IMR-90 (cell line): ENCODE measurements around the gene MYCBPAP. TPM values are rescaled to one million over a fixed set of nuclear protein-coding genes. Genes with fewer than 3 reads are reported as not detected.

Experiments
- ATAC-seq: fragments of 200-7000 bp; cut with Tn5 transposase; 2 replicates; pipeline ENCODE4 v1.9.1; 2020; ENCODE audit warnings: low read depth, mild to moderate bottlenecking, moderate library complexity
- BruUV-seq: library from RNA; stranded (reverse); fragments of 400-500 nt; replicated peaks from 2 replicates; lab custom pipeline; 2021; lab: Mats Ljungman, UMichigan
- CTCF ChIA-PET: fragments of 300-600 bp; formaldehyde crosslinking; extraction: SDS; loops from one replicate; lab custom pipeline; 2021; ENCODE audit warnings: antibody characterized with exemption; lab: Yijun Ruan, JAX
- POLR2A ChIA-PET: fragments of 300-600 bp; sonication (Branson Sonifier 250); formaldehyde crosslinking; loops from one replicate; lab custom pipeline; 2022; ENCODE audit warnings: antibody characterized with exemption; ENCODE audit not compliant: unreplicated experiment; lab: Charles Lee
- DNase-seq: peaks from one replicate; pipeline ENCODE4 v3.0.0; 2013
- H2AFZ ChIP-seq: replicated peaks from 2 replicates; pipeline ENCODE3; 2013; ENCODE audit warnings: low read length, mild to moderate bottlenecking; ENCODE audit not compliant: poor library complexity
- H2AK5ac ChIP-seq: 2 replicates; pipeline ENCODE4 v1.6.1; 2013; ENCODE audit warnings: low read depth, low read length, inconsistent platforms
- H2AK9ac ChIP-seq: replicated peaks from 2 replicates; pipeline ENCODE3; 2013; ENCODE audit warnings: mild to moderate bottlenecking, low read depth, low read length, moderate library complexity; ENCODE audit not compliant: poor library complexity
- H2BK120ac ChIP-seq: 2 replicates; pipeline ENCODE4 v1.6.1; 2013; ENCODE audit warnings: low read depth, low read length, inconsistent platforms
- H2BK15ac ChIP-seq: 3 replicates; pipeline ENCODE4 v1.6.1; 2013; ENCODE audit warnings: low read depth, low read length, inconsistent platforms
- H2BK20ac ChIP-seq: 2 replicates; pipeline ENCODE4 v1.6.1; 2013; ENCODE audit warnings: low read depth, mild to moderate bottlenecking, inconsistent platforms, low read length, moderate library complexity
- H2BK5ac ChIP-seq: 2 replicates; pipeline ENCODE4 v1.6.1; 2013; ENCODE audit warnings: mild to moderate bottlenecking, low read depth, low read length, inconsistent platforms; ENCODE audit not compliant: poor library complexity, severe bottlenecking
- H3K14ac ChIP-seq: replicated peaks from 2 replicates; pipeline ENCODE4 v1.6.1; 2013; ENCODE audit warnings: low read depth, low read length, inconsistent platforms
- H3K18ac ChIP-seq: 2 replicates; pipeline ENCODE4 v1.6.1; 2013; ENCODE audit warnings: low read depth, low read length, control low read depth
- H3K23ac ChIP-seq: 2 replicates; pipeline ENCODE4 v1.6.1; 2013; ENCODE audit warnings: low read depth, low read length, inconsistent platforms
- H3K27ac ChIP-seq: 2 replicates; pipeline ENCODE4 v1.5.1; 2013; ENCODE audit warnings: mild to moderate bottlenecking, control low read depth, low read length; ENCODE audit not compliant: insufficient read depth
- H3K27me3 ChIP-seq: 2 replicates; pipeline ENCODE4 v1.6.1; 2013; ENCODE audit warnings: low read length; ENCODE audit not compliant: control insufficient read depth, insufficient read depth
- H3K36me3 ChIP-seq: 2 replicates; pipeline ENCODE4 v1.6.1; 2013; ENCODE audit warnings: low read length, mixed read lengths; ENCODE audit not compliant: control insufficient read depth, insufficient read depth
- H3K4ac ChIP-seq: 2 replicates; pipeline ENCODE4 v1.6.1; 2013; ENCODE audit warnings: low read depth, low read length, inconsistent platforms
- H3K4me1 ChIP-seq: 2 replicates; pipeline ENCODE4 v1.6.1; 2013; ENCODE audit warnings: low read length, mixed read lengths; ENCODE audit not compliant: control insufficient read depth, insufficient read depth
- H3K4me2 ChIP-seq: 2 replicates; pipeline ENCODE4 v1.6.1; 2013; ENCODE audit warnings: low read depth, mild to moderate bottlenecking, control low read depth, low read length, moderate library complexity
- H3K4me3 ChIP-seq: 2 replicates; pipeline ENCODE4 v1.5.1; 2013; ENCODE audit warnings: low read depth, mild to moderate bottlenecking, control low read depth, low read length, moderate library complexity; ENCODE audit not compliant: insufficient read depth
- H3K56ac ChIP-seq: 2 replicates; pipeline ENCODE4 v1.6.1; 2013; ENCODE audit warnings: low read length, inconsistent platforms; ENCODE audit not compliant: insufficient read depth; ENCODE audit errors: extremely low read depth
- H3K79me1 ChIP-seq, 2 experiments: 2 replicates each; pipeline ENCODE4 v1.6.1; 2013; ENCODE audit warnings: low read length in 2 of 2, inconsistent platforms in 1 of 2, low read depth in 1 of 2
- H3K9ac ChIP-seq: 2 replicates; pipeline ENCODE4 v1.6.1; 2013; ENCODE audit warnings: low read depth, low read length, control low read depth
- H3K9me1 ChIP-seq: 2 replicates; pipeline ENCODE4 v1.6.1; 2013; ENCODE audit warnings: low read length, inconsistent platforms; ENCODE audit not compliant: insufficient read depth
- H3K9me3 ChIP-seq: 2 replicates; pipeline ENCODE4 v1.6.1; 2013; ENCODE audit warnings: low read length; ENCODE audit not compliant: control insufficient read depth, insufficient read depth
- H4K20me1 ChIP-seq: 2 replicates; pipeline ENCODE4 v1.6.1; 2013; ENCODE audit warnings: low read length, inconsistent platforms; ENCODE audit not compliant: insufficient read depth
- H4K5ac ChIP-seq: 2 replicates; pipeline ENCODE4 v1.6.1; 2013; ENCODE audit warnings: mild to moderate bottlenecking, low read depth, low read length, control low read depth
- H4K8ac ChIP-seq, 2 experiments: 2 replicates each; pipeline ENCODE4 v1.6.1; 2013; ENCODE audit warnings: low read depth in 2 of 2, low read length in 2 of 2, control low read depth in 1 of 2, inconsistent platforms in 1 of 2
- H4K91ac ChIP-seq: 2 replicates; pipeline ENCODE4 v1.6.1; 2013; ENCODE audit warnings: low read depth, low read length, inconsistent platforms; ENCODE audit not compliant: insufficient read depth
- CEBPB ChIP-seq: IDR thresholded peaks from 2 replicates; pipeline ENCODE4 v1.6.1; 2012; ENCODE audit warnings: low read depth, low read length, improper control_type of control experiment
- CHD1 ChIP-seq: IDR thresholded peaks from 2 replicates; pipeline ENCODE4 v1.6.1; 2012; ENCODE audit warnings: low read depth, low read length, improper control_type of control experiment
- FOS ChIP-seq: fragments of 150-350 bp; IDR thresholded peaks from 2 replicates; pipeline ENCODE4 v1.6.1; 2016; ENCODE audit warnings: low read depth, low read length
- MAFK ChIP-seq: IDR thresholded peaks from 2 replicates; pipeline ENCODE4 v1.6.1; 2012; ENCODE audit warnings: low read depth, low read length, improper control_type of control experiment
- MAZ ChIP-seq: IDR thresholded peaks from 2 replicates; pipeline ENCODE4 v1.6.1; 2012; ENCODE audit warnings: low read depth, mild to moderate bottlenecking, low read length, improper control_type of control experiment, moderate library complexity, borderline replicate concordance
- MXI1 ChIP-seq: IDR thresholded peaks from 2 replicates; pipeline ENCODE4 v1.6.1; 2012; ENCODE audit warnings: low read depth, mild to moderate bottlenecking, low read length, moderate library complexity, borderline replicate concordance
- NFE2L2 ChIP-seq: fragments of 150-350 bp; IDR thresholded peaks from 2 replicates; pipeline ENCODE4 v1.6.1; 2016; ENCODE audit warnings: low read depth, mild to moderate bottlenecking, low read length
- RAD21 ChIP-seq: IDR thresholded peaks from 2 replicates; pipeline ENCODE4 v1.6.1; 2012; ENCODE audit warnings: low read length, improper control_type of control experiment
- RCOR1 ChIP-seq: IDR thresholded peaks from 2 replicates; pipeline ENCODE4 v1.6.1; 2012; ENCODE audit warnings: mild to moderate bottlenecking, low read length, improper control_type of control experiment; ENCODE audit not compliant: insufficient replicate concordance
- RFX5 ChIP-seq: IDR thresholded peaks from 2 replicates; pipeline ENCODE4 v1.8.0; 2012; ENCODE audit warnings: low read depth, mild to moderate bottlenecking, low read length, moderate library complexity
- SMC3 ChIP-seq: fragments of 150-350 bp; IDR thresholded peaks from 2 replicates; pipeline ENCODE4 v1.6.1; 2016; ENCODE audit warnings: low read depth, mild to moderate bottlenecking, antibody characterized with exemption, low read length, moderate library complexity
- USF2 ChIP-seq: fragments of 150-350 bp; IDR thresholded peaks from 2 replicates; pipeline ENCODE4 v1.6.1; 2017; ENCODE audit warnings: mild to moderate bottlenecking, antibody characterized with exemption, low read length, low read depth
- WGBS, 2 experiments: methylation state at CpG; one replicate each; pipeline versions ENCODE4 v1.1.5 to v1.1.7; 2013; ENCODE audit warnings: missing lambda C conversion rate in 2 of 2; ENCODE audit not compliant: insufficient read length in 1 of 2; ENCODE audit errors: extremely low coverage in 2 of 2; 5-methylcytosine and 5-hydroxymethylcytosine counted together
- dilution Hi-C: fragments of 300-500 bp; cut with HindIII; formaldehyde crosslinking; loops from one replicate; pipeline ENCODE4 v1.14.3; 2018; ENCODE audit warnings: low sequenced_read_pairs; ENCODE audit not compliant: unreplicated experiment
- in situ Hi-C: fragments of 300-500 bp; cut with MboI; formaldehyde crosslinking; loops from 3 replicates; pipeline ENCODE4 v1.14.3; 2019; ENCODE audit warnings: low sequenced_read_pairs, inconsistent platforms, mixed read lengths
- intact Hi-C: fragments of 100-400 bp; cut with micrococcal nuclease; formaldehyde crosslinking; loops from 2 replicates; pipeline ENCODE4 v1.10.0; 2022
- polyA plus RNA-seq, 3 experiments: library from polyadenylated mRNA; depleted of rRNA; stranded (reverse); fragments of >200 nt; gene quantifications; 2 replicates each; pipeline ENCODE4 v1.2.3, GENCODE V29; 2012; ENCODE audit warnings: low replicate concordance in 1 of 3
- total RNA-seq: library from RNA; depleted of rRNA; stranded (reverse); fragments of >200 nt; gene quantifications from 2 replicates; pipeline ENCODE4 v1.2.3, GENCODE V29; 2012

MYCBPAP gene
- total and polyA plus RNA-seq, 2 of the 4 experiments (the other 2 are of a cell fraction) = 0.17 to 0.18 TPM

DNA sequence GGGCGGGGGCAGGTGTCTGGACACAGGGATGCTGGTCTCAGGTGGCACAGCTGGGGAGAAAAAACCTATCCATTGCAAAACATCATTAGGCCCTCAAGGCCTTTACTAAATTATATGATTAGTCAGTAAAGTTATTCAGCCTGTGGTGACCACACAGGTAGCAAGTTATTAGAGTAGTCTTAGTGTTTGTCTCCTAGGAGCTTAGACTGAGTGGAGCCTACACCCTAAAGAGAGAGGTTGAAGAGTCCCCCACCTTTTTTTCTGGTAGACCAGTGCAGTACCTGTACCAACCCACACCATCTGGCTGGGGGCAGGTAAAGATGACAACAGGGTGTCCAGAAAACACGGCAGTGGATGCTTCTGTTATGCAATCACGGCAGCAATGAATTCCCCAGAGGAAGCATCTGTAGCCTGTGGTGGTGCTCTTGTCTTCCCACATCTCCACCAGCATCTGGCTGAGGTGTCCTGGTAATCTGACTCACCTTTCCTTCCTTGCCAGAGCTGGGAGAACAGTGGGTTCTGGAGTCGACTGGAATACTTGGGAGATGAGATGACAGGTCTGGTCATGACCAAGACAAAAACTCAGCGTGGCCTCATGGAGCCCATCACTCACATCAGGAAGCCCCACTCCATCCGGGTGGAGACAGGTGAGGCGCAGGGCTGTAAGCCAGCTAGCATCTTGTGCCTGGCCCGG, 11.0 kb downstream of the MYCBPAP start:
- ATAC-seq = no peak
- no peak overlapping the region for H2BK20ac ChIP-seq
- in situ Hi-C loops = no loop called here

More for the DNA sequence above, 11.0 kb downstream of the MYCBPAP start:
- Histone ChIP-seq H3K79me1 (no peaks in the 10 kb centered on the region), H3K14ac (no peak overlapping the region), H2BK5ac (no peak overlapping the region), H3K4me1 (peaks cover 2% of the 10 kb centered on the region), H4K20me1 (no peaks in the 10 kb centered on the region), H3K27ac (no peak overlapping the region), H3K9me3 (no peaks in the 10 kb centered on the region), H3K23ac (no peak overlapping the region), H2BK120ac (no peak overlapping the region), H4K5ac (no peak overlapping the region), H3K9ac (no peak overlapping the region), H2BK15ac (no peak overlapping the region), H3K36me3 (no peaks in the 10 kb centered on the region), H3K4me3 (no peak overlapping the region), H3K4me2 (no peak overlapping the region), H3K9me1 (no peaks in the 10 kb centered on the region), H4K8ac (no peak overlapping the region), H3K56ac (no peak overlapping the region), H3K18ac (no peak overlapping the region), H2AK5ac (no peak overlapping the region), H3K27me3 (peaks cover 18% of the 10 kb centered on the region), H3K4ac (no peak overlapping the region), H4K91ac (no peak overlapping the region), H2AFZ (no peak overlapping the region), H2AK9ac (no peak overlapping the region)
- BruUV-seq = no TSS peak
- ChIA-PET CTCF (no interaction called here), POLR2A (no interaction called here)
- no peak for TF ChIP-seq MXI1
- TF ChIP-seq SMC3 = no peak
- no peak for TF ChIP-seq MAZ
- no peak for TF ChIP-seq RFX5
- no peak for TF ChIP-seq MAFK
- TF ChIP-seq NFE2L2 = no peak
- TF ChIP-seq RCOR1 = no peak
- TF ChIP-seq FOS = no peak
- no peak for TF ChIP-seq USF2
- no peak for TF ChIP-seq RAD21
- TF ChIP-seq CHD1 = no peak
- no peak for TF ChIP-seq CEBPB
- DNase-seq = no peak
- WGBS, 2 experiments = no CpG with 5 or more reads among the region's 8 CpGs
- dilution Hi-C loops = no loop called here
- intact Hi-C loops = no loop called here
